Placental pericyte (primary cell): ENCODE data around the gene SCPEP1. TPM values are rescaled to one million over a fixed set of nuclear protein-coding genes. Genes with fewer than 3 reads are reported as not detected.

ENCODE experiments used
- total RNA-seq: library from RNA; depleted of rRNA; stranded (reverse); fragments of >200 nt; gene quantifications from 2 replicates; pipeline ENCODE4 v1.2.3, GENCODE V29; 2012

SCPEP1 gene
- total RNA-seq, result 26.1 and 53.4 TPM in 2 replicates

GRCh38 chr17:56977673-56978395 is at the start of gene SCPEP1:
Gene SCPEP1, plus strand, starts transcription at chr17:56978131. Its CDS starts 29 bp downstream, at chr17:56978160.

GRCh38 chr17:56960596-56961538 is 17.1 kb upstream of the SCPEP1 start, which contains the start of gene COIL:
Gene COIL, minus strand, starts transcription at chr17:56961050. Its CDS starts 31 bp downstream, at chr17:56961019.

Other genes starting within 250 kb of the SCPEP1 start
- gene C17orf67, start 144.2 kb upstream of the SCPEP1 start, total RNA-seq, result 0.57 and 1.1 TPM in 2 replicates
- 7.3 and 10.9 TPM in 2 replicates for gene DGKE, start 144.0 kb upstream of the SCPEP1 start, total RNA-seq
- gene TRIM25, start 64.1 kb upstream of the SCPEP1 start, total RNA-seq, result 30.9 and 108 TPM in 2 replicates
- gene COIL, start 17.1 kb upstream of the SCPEP1 start, total RNA-seq, result 11.6 and 18.2 TPM in 2 replicates
- gene AKAP1, start 107.1 kb downstream of the SCPEP1 start, total RNA-seq, result 10.3 and 14.3 TPM in 2 replicates